ENCODE data around the gene MAP3K14. TPM values are rescaled to one million over a fixed set of nuclear protein-coding genes. Genes with fewer than 3 reads are reported as not detected.
A peak's percentile ranks its signal among the peaks of the same experiment; 100 is the strongest.

MAP3K14 gene
- total and polyA plus RNA-seq, 2 experiments from 2014 or later: 2.3 to 3.0 TPM

GRCh38 chr17:45298546-45299285 lies 18.1 kb downstream of the MAP3K14 start:
- H4K20me1 ChIP-seq (ENCODE audit: insufficient read depth, poor library complexity, severe bottlenecking): peaks cover 3% of the 10 kb centered on the region
- H3K9me3 ChIP-seq (ENCODE audit: low read depth): no peaks in the 10 kb centered on the region
- peaks cover 65% of the 10 kb centered on the region for H3K79me2 ChIP-seq
- H3K4me2 ChIP-seq: no peak overlapping the region
- no peak overlapping the region for H2AFZ ChIP-seq
- no peaks in the 10 kb centered on the region for H3K27me3 ChIP-seq
- no peaks in the 10 kb centered on the region for H3K9me2 ChIP-seq (replicated peaks; ENCODE audit: insufficient read depth)
- DNase-seq (ENCODE audit: low spot score): no peak
- no peak for TF ChIP-seq CTCF (IDR thresholded peaks at IDR 0.05; ENCODE audit: poor library complexity)
- TF ChIP-seq EZH2 (IDR thresholded peaks at IDR 0.05; ENCODE audit: borderline replicate concordance): no peak
- TF ChIP-seq EZH2phosphoT487 (IDR thresholded peaks at IDR 0.05; ENCODE audit: low read depth, severe bottlenecking, unreplicated experiment): no peak
- WGBS (ENCODE audit: low lambda C conversion rate, missing lambda C conversion rate): 87% methylated on average over 8 of the region's 8 CpGs
- no peaks in the 10 kb centered on the region for H3K36me3 ChIP-seq (replicated peaks; ENCODE audit: insufficient read depth, low read depth)
- H3K27ac ChIP-seq: peak overlapping the region; percentile 67
- peaks cover 31% of the 10 kb centered on the region for H3K4me1 ChIP-seq (ENCODE audit: insufficient read depth)
- no peak overlapping the region for H3K4me3 ChIP-seq

DNA sequence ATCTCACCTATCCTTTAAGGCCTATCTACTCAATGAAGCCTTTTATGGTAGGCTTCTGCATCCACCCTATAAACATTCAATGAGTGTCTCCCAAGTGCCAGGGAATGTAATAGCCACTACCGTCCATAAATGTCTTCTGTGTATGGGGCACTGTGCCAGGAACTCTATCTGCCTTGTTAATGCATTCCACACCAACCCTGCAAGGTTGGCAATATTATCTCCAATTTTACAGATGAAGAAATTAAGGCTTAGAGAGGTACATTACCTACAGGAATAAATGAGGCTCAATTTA lies 20.0 kb downstream of the MAP3K14 start:
- no peak for DNase-seq (ENCODE audit: low spot score)
- Histone ChIP-seq H3K27me3 (no peaks in the 10 kb centered on the region), H3K27ac (no peak overlapping the region), H3K9me2 (replicated peaks; ENCODE audit: insufficient read depth) (no peaks in the 10 kb centered on the region), H3K4me2 (no peak overlapping the region), H3K36me3 (replicated peaks; ENCODE audit: insufficient read depth, low read depth) (no peaks in the 10 kb centered on the region), H3K4me3 (no peak overlapping the region), H3K4me1 (ENCODE audit: insufficient read depth) (peaks cover 50% of the 10 kb centered on the region), H3K79me2 (peaks cover 64% of the 10 kb centered on the region), H2AFZ (no peak overlapping the region), H4K20me1 (ENCODE audit: insufficient read depth, poor library complexity, severe bottlenecking) (peaks cover 10% of the 10 kb centered on the region), H3K9me3 (ENCODE audit: low read depth) (no peaks in the 10 kb centered on the region)
- TF ChIP-seq EZH2 (IDR thresholded peaks at IDR 0.05; ENCODE audit: borderline replicate concordance) (no peak), EZH2phosphoT487 (IDR thresholded peaks at IDR 0.05; ENCODE audit: low read depth, severe bottlenecking, unreplicated experiment) (no peak), CTCF (IDR thresholded peaks at IDR 0.05; ENCODE audit: poor library complexity) (no peak)
- WGBS (ENCODE audit: low lambda C conversion rate, missing lambda C conversion rate): 61% methylated on average over 1 of the region's 1 CpG

DNA sequence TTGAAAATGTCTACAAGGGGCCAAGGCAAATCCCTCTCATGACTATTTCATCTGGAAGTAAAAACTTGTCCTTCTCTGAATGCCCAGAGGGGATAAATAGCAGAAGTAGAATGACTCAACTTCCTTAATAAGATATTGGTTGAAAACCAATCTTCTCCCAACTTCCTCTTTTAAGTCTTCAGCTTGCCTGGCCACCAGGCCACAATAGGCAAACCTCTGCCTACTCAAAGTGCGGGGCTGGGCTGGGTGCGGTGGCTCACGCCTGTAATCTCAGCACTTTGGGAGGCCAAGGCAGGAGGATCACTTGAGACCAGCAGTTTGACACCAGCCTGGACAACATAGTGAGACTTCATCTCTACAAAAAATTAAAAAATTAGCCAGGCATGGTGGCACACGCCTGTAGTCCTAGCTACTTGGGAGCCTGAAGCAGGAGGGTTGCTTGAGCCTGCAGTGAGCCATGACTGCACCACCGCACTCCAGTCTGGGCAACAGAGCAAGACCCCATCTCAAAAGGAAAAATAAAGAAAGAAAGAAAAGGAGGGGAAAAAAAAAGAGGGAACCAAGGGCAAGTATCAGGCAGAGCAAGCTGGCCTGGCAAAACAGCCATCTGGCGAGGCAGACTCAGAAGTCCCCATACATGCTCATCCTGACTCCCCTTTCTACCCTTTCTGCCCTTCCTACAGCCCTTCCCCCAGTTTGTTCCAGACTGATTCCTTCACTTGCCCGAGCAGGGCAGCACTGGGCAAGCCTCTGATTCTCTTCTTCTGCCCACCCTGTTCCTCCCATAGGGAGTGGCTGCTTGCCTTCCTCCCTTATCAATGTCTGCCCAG lies 20.6 kb downstream of the MAP3K14 start:
- Histone ChIP-seq H3K4me1 (ENCODE audit: insufficient read depth) (peaks cover 51% of the 10 kb centered on the region), H3K27me3 (no peaks in the 10 kb centered on the region), H4K20me1 (ENCODE audit: insufficient read depth, poor library complexity, severe bottlenecking) (peaks cover 6% of the 10 kb centered on the region), H3K36me3 (replicated peaks; ENCODE audit: insufficient read depth, low read depth) (no peaks in the 10 kb centered on the region), H2AFZ (no peak overlapping the region), H3K79me2 (peaks cover 59% of the 10 kb centered on the region), H3K4me2 (no peak overlapping the region), H3K9me2 (replicated peaks; ENCODE audit: insufficient read depth) (no peaks in the 10 kb centered on the region), H3K27ac (no peak overlapping the region), H3K9me3 (ENCODE audit: low read depth) (no peaks in the 10 kb centered on the region), H3K4me3 (no peak overlapping the region)
- WGBS (ENCODE audit: low lambda C conversion rate, missing lambda C conversion rate): 97% methylated on average over 7 of the region's 7 CpGs
- TF ChIP-seq EZH2phosphoT487 (IDR thresholded peaks at IDR 0.05; ENCODE audit: low read depth, severe bottlenecking, unreplicated experiment) (no peak), EZH2 (IDR thresholded peaks at IDR 0.05; ENCODE audit: borderline replicate concordance) (no peak), CTCF (IDR thresholded peaks at IDR 0.05; ENCODE audit: poor library complexity) (no peak)
- no peak for DNase-seq (ENCODE audit: low spot score)
